Ishikawa (cell line): ENCODE measurements around the gene EID2B.

ENCODE experiments used
- CREB1 ChIP-seq: IDR thresholded peaks from 2 replicates; pipeline ENCODE4 v1.6.1; 2012; ENCODE audit warnings: low read depth
- REST ChIP-seq: IDR thresholded peaks from 2 replicates; pipeline ENCODE4 v1.6.1; 2012; ENCODE audit warnings: low read depth, mild to moderate bottlenecking
- TEAD4 ChIP-seq: IDR thresholded peaks from 2 replicates; pipeline ENCODE4 v1.6.1; 2012

- TF ChIP-seq CREB1 = no peak
- TF ChIP-seq REST = no peak
- TF ChIP-seq TEAD4 = no peak
Measured at GRCh38 chr19:39517432-39517831, 15.2 kb downstream of the EID2B start.
